T-cell (primary cell): ENCODE measurements around the gene NUAK1. TPM values are rescaled to one million over a fixed set of nuclear protein-coding genes. Genes with fewer than 3 reads are reported as not detected.
"Not testable (repeated sequence)": the region's sequence is repeated elsewhere in the genome, so short reads cannot be mapped to it uniquely, and the experiment has no call there.

ENCODE experiments used
- ATAC-seq, 4 experiments: fragments of 200-7000 bp in 3 of 4; fragments of 150-1000 bp in 1 of 4; cut with Tn5 transposase; replicated peaks in 1 of 4; 1 replicate in 3 of 4; 2 replicates in 1 of 4; pipeline ENCODE4 v1.10.0; 2021; ENCODE audit warnings: moderate library complexity in 3 of 4, mild to moderate bottlenecking in 2 of 4, moderate number of reproducible peaks in 1 of 4
- CTCF ChIA-PET, 2 donors: fragments of 300-600 bp; sonication (Branson Sonifier 250); formaldehyde crosslinking; loops; one replicate each; lab custom pipeline; 2022; ENCODE audit warnings: antibody characterized with exemption in 2 of 2; lab: Charles Lee
- POLR2A ChIA-PET, 2 donors: fragments of 300-600 bp; sonication (Branson Sonifier 250); formaldehyde crosslinking; loops; one replicate each; lab custom pipeline; 2022; ENCODE audit warnings: antibody characterized with exemption in 2 of 2; lab: Charles Lee
- DNase-seq, 35 experiments: peaks; one replicate each; pipeline versions ENCODE4 v3.0.0 to v3.0.0-alpha.2; 2013 to 2023
- H3K27ac ChIP-seq: one replicate; pipeline ENCODE4 v1.5.1; 2013; ENCODE audit warnings: low read length
- H3K27me3 ChIP-seq, 2 experiments: replicated peaks in 1 of 2; 1 replicate in 1 of 2; 2 replicates in 1 of 2; pipeline versions ENCODE4 v1.6.1 to v1.7.0; 2013; ENCODE audit warnings: low read length in 1 of 2, mixed read lengths in 1 of 2; ENCODE audit not compliant: control insufficient read depth in 2 of 2, insufficient read depth in 2 of 2; ENCODE audit errors: extremely low read depth in 1 of 2
- H3K36me3 ChIP-seq, 2 donors: 1 replicate in 1 of 2; 2 replicates in 1 of 2; pipeline versions ENCODE4 v1.6.1 to v1.7.0; 2013; ENCODE audit warnings: low read length in 1 of 2; ENCODE audit not compliant: control insufficient read depth in 2 of 2, insufficient read depth in 1 of 2; ENCODE audit errors: extremely low read depth in 1 of 2
- H3K4me1 ChIP-seq, 2 experiments: 1 replicate in 1 of 2; 2 replicates in 1 of 2; pipeline versions ENCODE4 v1.6.1 to v1.7.0; 2013; ENCODE audit warnings: low read length in 2 of 2, mixed read lengths in 1 of 2; ENCODE audit not compliant: insufficient read depth in 2 of 2, control insufficient read depth in 1 of 2; ENCODE audit errors: extremely low read depth in 1 of 2
- H3K4me3 ChIP-seq, 2 donors: 1 replicate in 1 of 2; 2 replicates in 1 of 2; pipeline versions ENCODE4 v1.5.1 to v1.7.0; 2013; ENCODE audit warnings: mild to moderate bottlenecking in 2 of 2, low read length in 1 of 2, moderate library complexity in 1 of 2; ENCODE audit not compliant: control insufficient read depth in 1 of 2; ENCODE audit errors: extremely low read depth in 1 of 2
- H3K9me3 ChIP-seq: 2 replicates; pipeline ENCODE4 v1.7.0; 2013
- H3K27ac Mint-ChIP-seq, 2 donors: one replicate each; pipeline ENCODE4 v1.8.0; 2020 to 2021; ENCODE audit warnings: mild to moderate bottlenecking in 2 of 2, mixed read lengths in 2 of 2
- H3K27me3 Mint-ChIP-seq, 2 donors: one replicate each; pipeline ENCODE4 v1.8.0; 2021 to 2022; ENCODE audit warnings: mixed read lengths in 2 of 2
- H3K36me3 Mint-ChIP-seq: one replicate; pipeline ENCODE4 v1.8.0; 2021; ENCODE audit warnings: mixed read lengths
- H3K4me1 Mint-ChIP-seq, 3 donors: one replicate each; pipeline ENCODE4 v1.8.0; 2020 to 2022; ENCODE audit warnings: mixed read lengths in 3 of 3, mild to moderate bottlenecking in 1 of 3
- H3K4me3 Mint-ChIP-seq, 3 donors: one replicate each; pipeline ENCODE4 v1.8.0; 2020 to 2022; ENCODE audit warnings: mild to moderate bottlenecking in 3 of 3, mixed read lengths in 3 of 3, moderate library complexity in 3 of 3
- H3K9me3 Mint-ChIP-seq, 3 donors: one replicate each; pipeline ENCODE4 v1.8.0; 2020 to 2022; ENCODE audit warnings: mixed read lengths in 3 of 3
- WGBS: methylation state at CpG from one replicate; pipeline ENCODE4 v1.1.5; 2013; ENCODE audit warnings: missing lambda C conversion rate; ENCODE audit not compliant: insufficient coverage; 5-methylcytosine and 5-hydroxymethylcytosine counted together
- total RNA-seq, 35 experiments: library from RNA in 6 of 35; stranded (reverse) in 6 of 35; fragments of 120-200 nt in 1 of 35; gene quantifications; one replicate each; pipeline versions ENCODE4 v1.2.1 to v1.2.4 and lab custom pipeline; 2013 to 2026

Gene NUAK1
- total RNA-seq, 5 donors from 2014 or later (not counting 1 experiment from before 2014, with no cell fraction given): 0.25 to 0.50 (median 0.30) TPM

DNA sequence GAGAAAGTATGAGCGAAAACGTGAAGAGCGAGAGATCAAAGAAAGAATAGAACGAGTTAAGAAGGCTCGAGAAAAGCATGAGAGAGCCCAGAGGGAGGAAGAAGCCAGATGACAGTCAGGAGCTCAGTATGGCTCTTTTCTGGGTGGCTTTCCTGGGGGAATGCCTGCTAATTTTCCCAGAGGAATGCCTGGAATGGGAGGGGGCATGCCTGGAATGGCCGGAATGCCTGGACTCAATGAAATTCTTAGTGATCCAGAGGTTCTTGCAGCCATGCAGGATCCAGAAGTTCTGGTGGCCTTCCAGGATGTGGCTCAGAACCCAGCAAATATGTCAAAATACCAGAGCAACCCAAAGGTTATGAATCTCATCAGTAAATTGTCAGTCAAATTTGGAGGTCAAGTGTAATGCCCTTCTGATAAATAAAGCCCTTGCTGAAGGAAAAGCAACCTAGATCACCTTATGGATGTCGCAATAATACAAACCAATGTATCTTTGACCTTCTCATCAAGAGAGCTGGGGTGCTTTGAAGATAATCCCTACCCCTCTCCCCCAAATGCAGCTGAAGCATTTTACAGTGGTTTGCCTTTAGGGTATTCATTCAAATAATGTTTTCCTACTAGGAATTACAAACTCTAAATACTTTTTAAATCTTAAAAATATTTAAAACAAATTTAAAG is 122.0 kb downstream of the NUAK1 start:
- POLR2A ChIA-PET, H3K4me3 ChIP-seq, ATAC-seq, DNase-seq, H3K4me1 ChIP-seq, H3K4me3 Mint-ChIP-seq, H3K9me3 ChIP-seq, H3K36me3 ChIP-seq, H3K4me1 Mint-ChIP-seq, H3K27ac ChIP-seq, H3K36me3 Mint-ChIP-seq, H3K27ac Mint-ChIP-seq, CTCF ChIA-PET, H3K27me3 ChIP-seq: not testable (repeated sequence)
- Mint-ChIP-seq H3K27me3 (peaks cover 11% of the 10 kb centered on the region in 2 donors), H3K9me3 (peaks cover 12 to 20% (median 13%) of the 10 kb centered on the region in 3 donors)
- 96% methylated on average over 5 of the region's 7 CpGs for WGBS

DNA sequence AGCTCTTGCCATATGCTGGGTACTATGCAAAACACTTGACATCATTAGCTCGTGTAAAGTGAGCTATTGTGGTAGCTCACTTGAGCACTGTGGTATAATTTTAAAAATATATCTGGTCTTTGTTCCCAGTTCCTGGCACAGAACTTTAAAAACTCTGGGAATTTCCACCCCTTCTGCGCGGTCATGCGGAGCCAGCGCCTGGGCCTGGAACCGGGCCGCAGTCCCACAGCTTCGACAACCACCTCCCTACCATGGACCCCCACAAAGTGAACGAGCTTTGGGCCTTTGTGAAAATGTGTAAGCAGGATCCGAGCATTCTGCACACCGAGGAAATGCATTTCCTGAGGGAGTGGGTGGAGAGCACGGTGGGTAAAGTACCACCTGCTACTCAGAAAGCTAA is 123.1 kb downstream of the NUAK1 start:
- H3K36me3 Mint-ChIP-seq: no peaks in the 10 kb centered on the region
- ChIA-PET CTCF (no interaction called here), POLR2A (no interaction called here)
- H3K27me3 Mint-ChIP-seq: peaks cover 6 to 11% of the 10 kb centered on the region in 2 donors
- peaks cover 13 to 20% (median 14%) of the 10 kb centered on the region in 3 donors for H3K9me3 Mint-ChIP-seq
- peaks cover 0 to 10% of the 10 kb centered on the region in 2 experiments for H3K27me3 ChIP-seq
- H3K27ac Mint-ChIP-seq: no peak overlapping the region
- no peak overlapping the region for H3K4me3 Mint-ChIP-seq
- ATAC-seq (no peak), DNase-seq (no peak)
- H3K36me3 ChIP-seq: no peaks in the 10 kb centered on the region
- H3K4me1 Mint-ChIP-seq: no peaks in the 10 kb centered on the region
- H3K4me1 ChIP-seq: no peaks in the 10 kb centered on the region
- 87% methylated on average over 3 of the region's 12 CpGs for WGBS
- H3K9me3 ChIP-seq: no peaks in the 10 kb centered on the region
- no peak overlapping the region for H3K4me3 ChIP-seq
- no peak overlapping the region for H3K27ac ChIP-seq

DNA sequence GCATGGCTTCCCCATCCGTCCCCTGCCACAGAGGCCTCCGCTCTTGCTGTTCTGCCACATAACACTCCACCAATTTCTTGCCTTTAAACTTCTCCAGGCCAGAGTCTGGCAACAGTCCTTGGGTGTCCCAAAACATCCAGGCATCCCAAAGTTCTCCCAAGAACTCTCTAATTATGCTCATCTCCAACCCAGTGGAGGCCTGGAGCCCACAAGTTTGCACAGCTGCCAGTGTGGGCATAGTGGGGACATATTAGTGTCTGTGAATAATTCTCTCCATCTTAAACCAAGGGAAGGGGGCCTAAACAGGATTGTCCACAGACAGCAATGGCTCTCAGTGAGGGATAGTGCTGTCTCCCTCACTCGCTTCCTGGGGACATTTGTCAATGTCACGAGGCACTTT is 124.8 kb downstream of the NUAK1 start:
- CTCF ChIA-PET: no interaction called here
- H3K4me3 ChIP-seq: no peak overlapping the region

More for the DNA sequence above, 124.8 kb downstream of the NUAK1 start:
- Histone ChIP-seq H3K27ac (no peak overlapping the region), H3K27me3 (peaks cover 0 to 10% of the 10 kb centered on the region in 2 experiments), H3K4me1 (no peaks in the 10 kb centered on the region), H3K9me3 (no peaks in the 10 kb centered on the region), H3K36me3 (no peaks in the 10 kb centered on the region)
- Mint-ChIP-seq H3K4me3 (no peak overlapping the region), H3K27me3 (peaks cover 0 to 4% of the 10 kb centered on the region in 2 donors), H3K4me1 (no peaks in the 10 kb centered on the region), H3K9me3 (peaks cover 4 to 14% (median 6%) of the 10 kb centered on the region in 3 donors), H3K36me3 (no peaks in the 10 kb centered on the region), H3K27ac (no peak overlapping the region)
- ATAC-seq (no peak), DNase-seq (no peak)
- 80% methylated on average over 1 of the region's 4 CpGs for WGBS
- POLR2A ChIA-PET: no interaction called here

Other genes with a start within 250 kb of the NUAK1 start
- 10 to 100 TPM in 4 of 5 donors, 1 to 10 TPM in 1; 9.0 to 13.8 (median 11.7) TPM for gene CKAP4, start 109.1 kb upstream of the NUAK1 start, total RNA-seq
- gene TCP11L2, start 163.8 kb upstream of the NUAK1 start, total RNA-seq: 100 to 1,000 TPM; 139 to 213 (median 157) TPM
- gene POLR3B, start 218.8 kb upstream of the NUAK1 start, total RNA-seq: 1 to 10 TPM; 6.3 to 8.4 (median 7.0) TPM